Transverse colon (tissue), 4 donors: ENCODE results near the gene CDH18. TPM values are rescaled to one million over a fixed set of nuclear protein-coding genes. Genes with fewer than 3 reads are reported as not detected.

Source experiments
- DNase-seq: peaks from one replicate; pipeline ENCODE4 v3.0.0-alpha.2; 2019
- H3K27ac ChIP-seq, 4 donors: fragments of 200-600 bp; sonication (generic); 2 replicates each; pipeline ENCODE4 v1.5.1; 2016 to 2018; ENCODE audit warnings: inconsistent platforms in 4 of 4
- H3K27me3 ChIP-seq: fragments of 200-600 bp; sonication (generic); 2 replicates; pipeline ENCODE4 v1.5.1; 2017; ENCODE audit warnings: inconsistent platforms
- H3K36me3 ChIP-seq, 4 donors: fragments of 200-600 bp; sonication (generic); 2 replicates each; pipeline ENCODE4 v1.5.1; 2017 to 2019; ENCODE audit warnings: inconsistent platforms in 4 of 4
- H3K4me1 ChIP-seq, 4 donors: fragments of 200-600 bp; sonication (generic); 2 replicates each; pipeline ENCODE4 v1.5.1; 2017 to 2020; ENCODE audit warnings: inconsistent platforms in 4 of 4
- H3K4me3 ChIP-seq, 4 donors: fragments of 200-600 bp; sonication (generic); 1 replicate in 1 of 4; 2 replicates in 3 of 4; pipeline versions ENCODE4 v1.5.1 to v1.6.1; 2017 to 2019; ENCODE audit warnings: inconsistent platforms in 4 of 4
- H3K9me3 ChIP-seq, 2 donors: fragments of 200-600 bp; sonication (generic); 2 replicates each; pipeline ENCODE4 v1.5.1; 2017 to 2019; ENCODE audit warnings: inconsistent platforms in 2 of 2
- EP300 ChIP-seq: sonication (generic); formaldehyde crosslinking; IDR thresholded peaks from one replicate; pipeline ENCODE4 v1.6.1; 2017; ENCODE audit warnings: antibody characterized with exemption, low read depth
- POLR2A ChIP-seq: fragments of 450-650 bp; IDR thresholded peaks from one replicate; pipeline ENCODE4 v1.6.1; 2016; ENCODE audit warnings: antibody characterized with exemption, mild to moderate bottlenecking, moderate library complexity
- POLR2AphosphoS5 ChIP-seq, 3 donors: sonication (generic); formaldehyde crosslinking; IDR thresholded peaks; one replicate each; pipeline ENCODE4 v1.6.1; 2016; ENCODE audit warnings: antibody characterized with exemption in 3 of 3
- WGBS, 2 donors: methylation state at CpG; one replicate each; pipeline ENCODE4 v1.1.5; 2018; ENCODE audit warnings: low coverage in 1 of 2; 5-methylcytosine and 5-hydroxymethylcytosine counted together
- in situ Hi-C, 4 donors: fragments of 200-750 bp; cut with MboI; loops; one replicate each; pipeline versions ENCODE4 v1.15.0 to v1.15.1; 2017; ENCODE audit warnings: low sequenced_read_pairs in 3 of 4, low pct_ligation_motif_present in 1 of 4, low pct_unique_long_range_greater_than_20kb in 1 of 4
- intact Hi-C: fragments of 100-400 bp; cut with DNase I; formaldehyde crosslinking; loops from one replicate; pipeline ENCODE4 v1.15.1; 2023; ENCODE audit warnings: low total_unique reads
- total RNA-seq, 4 donors: library from RNA; depleted of rRNA; stranded (reverse); fragments of >200 nt; gene quantifications; one replicate each; pipeline ENCODE4 v1.1.0, GENCODE V29; 2016
- TF ChIP-seq, protein P1 (sequence below), 5 experiments: fragments of 200-600 bp in 3 of 5; fragments of 450-650 bp in 2 of 5; sonication (generic) in 3 of 5; IDR thresholded peaks; 1 replicate in 2 of 5; 2 replicates in 3 of 5; pipeline ENCODE4 v1.5.1; 2016 to 2017; ENCODE audit warnings: antibody characterized with exemption in 5 of 5, inconsistent platforms in 3 of 5, mild to moderate bottlenecking in 2 of 5, moderate library complexity in 1 of 5

CDH18 gene
- total RNA-seq, 4 donors from 2014 or later, result not detected

DNA sequence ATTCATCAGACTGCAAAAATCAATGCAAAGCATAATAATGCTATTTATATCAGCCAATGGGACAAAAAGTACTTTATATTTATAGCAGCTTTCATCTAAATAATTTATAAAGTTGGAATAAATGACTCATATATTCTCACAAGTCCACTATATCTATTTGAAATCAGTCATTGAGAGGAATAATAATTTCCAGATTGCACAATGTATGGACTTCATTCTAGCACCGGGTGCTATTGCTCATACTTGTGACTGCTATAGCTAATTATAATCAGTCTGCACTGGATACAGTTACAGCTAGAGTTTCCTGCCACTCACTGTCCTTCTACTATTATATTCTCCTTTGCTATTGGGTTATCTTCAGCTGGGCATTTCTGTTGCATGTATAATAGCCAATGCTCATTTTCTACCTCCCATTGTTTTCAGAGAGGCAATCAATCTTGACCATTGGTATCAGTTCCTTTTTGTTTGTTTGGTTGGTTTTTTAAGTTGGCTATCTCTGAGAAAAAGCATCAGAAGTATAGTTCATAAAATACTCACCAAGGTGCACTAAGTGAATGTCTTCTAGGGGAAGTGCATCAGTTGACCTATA is 1.9 kb downstream of the CDH18 start:
- Histone ChIP-seq H3K9me3 (no peaks in the 10 kb centered on the region), H3K27ac (no peak overlapping the region), H3K27me3 (no peaks in the 10 kb centered on the region), H3K4me3 (no peak overlapping the region), H3K4me1 (no peaks in the 10 kb centered on the region), H3K36me3 (no peaks in the 10 kb centered on the region)
- TF ChIP-seq POLR2AphosphoS5 (IDR thresholded peaks at IDR 0.05) (no peak), EP300 (no peak), POLR2A (no peak)
- TF ChIP-seq, protein P1, sequence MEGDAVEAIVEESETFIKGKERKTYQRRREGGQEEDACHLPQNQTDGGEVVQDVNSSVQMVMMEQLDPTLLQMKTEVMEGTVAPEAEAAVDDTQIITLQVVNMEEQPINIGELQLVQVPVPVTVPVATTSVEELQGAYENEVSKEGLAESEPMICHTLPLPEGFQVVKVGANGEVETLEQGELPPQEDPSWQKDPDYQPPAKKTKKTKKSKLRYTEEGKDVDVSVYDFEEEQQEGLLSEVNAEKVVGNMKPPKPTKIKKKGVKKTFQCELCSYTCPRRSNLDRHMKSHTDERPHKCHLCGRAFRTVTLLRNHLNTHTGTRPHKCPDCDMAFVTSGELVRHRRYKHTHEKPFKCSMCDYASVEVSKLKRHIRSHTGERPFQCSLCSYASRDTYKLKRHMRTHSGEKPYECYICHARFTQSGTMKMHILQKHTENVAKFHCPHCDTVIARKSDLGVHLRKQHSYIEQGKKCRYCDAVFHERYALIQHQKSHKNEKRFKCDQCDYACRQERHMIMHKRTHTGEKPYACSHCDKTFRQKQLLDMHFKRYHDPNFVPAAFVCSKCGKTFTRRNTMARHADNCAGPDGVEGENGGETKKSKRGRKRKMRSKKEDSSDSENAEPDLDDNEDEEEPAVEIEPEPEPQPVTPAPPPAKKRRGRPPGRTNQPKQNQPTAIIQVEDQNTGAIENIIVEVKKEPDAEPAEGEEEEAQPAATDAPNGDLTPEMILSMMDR (IDR thresholded peaks at IDR 0.05), result no peak
- intact Hi-C loops (no loop called here), in situ Hi-C loops (no loop called here)
- 65 to 73% methylated on average over 1 of the region's 1 CpG for WGBS, 2 donors
- DNase-seq, result no peak

DNA sequence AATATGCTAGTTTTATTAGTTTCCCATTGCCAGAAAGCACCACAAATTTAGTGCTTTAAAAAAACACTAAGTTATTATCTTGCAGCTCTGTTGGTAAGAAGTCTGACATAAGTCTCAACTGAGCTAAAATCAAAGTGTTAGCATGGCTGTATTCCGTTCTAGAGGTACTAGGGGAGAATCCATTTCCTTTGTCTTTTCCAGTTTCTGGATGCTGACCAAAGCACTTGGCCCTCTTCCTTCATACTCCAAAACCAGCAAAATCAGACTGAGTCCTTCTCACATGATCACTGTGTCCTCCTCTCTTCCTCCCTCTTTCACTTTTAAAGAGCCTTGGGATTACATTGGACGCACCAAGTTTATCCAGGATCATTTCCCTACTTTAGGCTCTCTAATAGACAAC is 9.5 kb downstream of the CDH18 start:
- H3K27me3 ChIP-seq, result no peaks in the 10 kb centered on the region
- H3K4me1 ChIP-seq, result no peaks in the 10 kb centered on the region
- TF ChIP-seq EP300 (no peak), POLR2A (no peak), POLR2AphosphoS5 (IDR thresholded peaks at IDR 0.05) (no peak)
- TF ChIP-seq, protein P1 (IDR thresholded peaks at IDR 0.05), result no peak
- WGBS, 2 donors, result 50 to 58% methylated on average over 1 to 2 of the region's 2 CpGs
- no peaks in the 10 kb centered on the region for H3K9me3 ChIP-seq
- intact Hi-C loops, result no loop called here
- H3K4me3 ChIP-seq, result no peak overlapping the region
- in situ Hi-C loops, result no loop called here
- no peaks in the 10 kb centered on the region for H3K36me3 ChIP-seq
- no peak overlapping the region for H3K27ac ChIP-seq
- no peak for DNase-seq

DNA sequence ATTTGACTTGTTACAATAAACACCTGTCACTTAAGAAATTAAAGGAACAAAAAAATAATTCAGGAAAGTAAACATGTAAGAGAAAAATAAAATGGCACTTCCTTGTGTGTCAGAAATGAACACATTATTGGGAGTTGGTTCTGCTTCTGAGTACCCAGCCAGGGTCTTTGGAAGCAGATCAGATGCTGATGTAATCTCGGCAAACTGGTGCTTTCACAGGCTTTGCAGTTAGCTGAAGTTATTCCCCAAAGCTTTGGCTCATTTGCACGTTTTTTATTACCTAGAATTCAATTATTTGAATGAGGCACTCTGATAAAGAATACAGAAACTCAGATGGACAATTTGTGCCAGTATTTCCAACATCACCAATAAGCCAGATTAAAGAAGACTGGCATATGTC is 10.9 kb downstream of the CDH18 start:
- no peaks in the 10 kb centered on the region for H3K36me3 ChIP-seq
- H3K9me3 ChIP-seq, result peaks cover 0 to 3% of the 10 kb centered on the region in 2 donors
- TF ChIP-seq, protein P1 (IDR thresholded peaks at IDR 0.05), result no peak
- no peak for TF ChIP-seq EP300
- no peaks in the 10 kb centered on the region for H3K4me1 ChIP-seq
- H3K4me3 ChIP-seq, result no peak overlapping the region
- no peak for DNase-seq
- in situ Hi-C loops, result no loop called here
- WGBS, 2 donors, result 24 to 27% methylated on average over 2 of the region's 2 CpGs
- no peak overlapping the region for H3K27ac ChIP-seq
- H3K27me3 ChIP-seq, result no peaks in the 10 kb centered on the region
- intact Hi-C loops, result no loop called here

DNA sequence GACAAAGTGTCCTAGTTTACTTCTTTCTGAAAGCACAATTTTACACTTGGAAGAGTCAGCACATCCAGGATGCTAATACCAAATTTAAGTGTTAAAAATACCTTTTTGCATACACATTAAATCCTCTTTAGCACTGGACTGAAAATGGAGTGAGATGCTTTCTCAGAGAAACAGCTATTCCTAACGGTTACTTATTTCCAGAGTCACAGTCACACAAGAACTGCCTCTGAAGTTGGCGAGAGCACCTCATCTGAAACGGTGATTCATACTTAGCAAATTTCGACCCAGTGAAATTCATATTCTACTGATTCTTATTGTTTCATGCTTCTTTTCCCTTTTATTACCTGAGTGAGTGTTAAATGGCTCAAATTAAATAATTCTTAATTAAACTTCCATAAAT is 12.2 kb downstream of the CDH18 start:
- no peaks in the 10 kb centered on the region for H3K36me3 ChIP-seq
- in situ Hi-C loops (no loop called here), intact Hi-C loops (no loop called here)
- WGBS, 2 donors, result 66 to 69% methylated on average over 4 of the region's 4 CpGs
- no peak overlapping the region for H3K4me3 ChIP-seq
- H3K9me3 ChIP-seq, result peaks cover 0 to 3% of the 10 kb centered on the region in 2 donors
- no peaks in the 10 kb centered on the region for H3K27me3 ChIP-seq
- no peak overlapping the region for H3K27ac ChIP-seq
- H3K4me1 ChIP-seq, result no peaks in the 10 kb centered on the region
- TF ChIP-seq POLR2A, result no peak
- TF ChIP-seq POLR2AphosphoS5 (IDR thresholded peaks at IDR 0.05), result no peak
- TF ChIP-seq EP300, result no peak
- no peak for DNase-seq

DNA sequence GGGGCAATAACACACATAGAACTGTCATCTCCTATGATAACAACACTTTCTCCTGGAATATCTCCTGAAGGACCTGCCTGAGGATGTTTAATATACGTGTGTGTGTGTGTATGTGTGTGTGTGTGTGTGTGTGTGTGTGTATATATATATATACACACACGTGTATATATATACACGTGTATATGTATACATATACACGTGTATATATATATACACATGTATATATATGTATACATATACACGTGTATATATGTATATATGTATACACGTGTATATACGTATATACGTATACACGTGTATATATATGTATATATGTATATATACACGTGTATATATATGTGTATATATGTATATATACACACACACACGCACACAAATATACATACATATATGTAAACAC is 27.5 kb downstream of the CDH18 start:
- TF ChIP-seq EP300 (no peak), POLR2A (no peak), POLR2AphosphoS5 (IDR thresholded peaks at IDR 0.05) (no peak)
- TF ChIP-seq, protein P1 (IDR thresholded peaks at IDR 0.05), result no peak
- 70 to 73% methylated on average over 11 of the region's 11 CpGs for WGBS, 2 donors
- no peak for DNase-seq
- no peaks in the 10 kb centered on the region for H3K4me1 ChIP-seq
- no peaks in the 10 kb centered on the region for H3K36me3 ChIP-seq
- in situ Hi-C loops, result no loop called here
- intact Hi-C loops, result no loop called here
- H3K27ac ChIP-seq, result no peak overlapping the region
- H3K4me3 ChIP-seq, result no peak overlapping the region
- H3K9me3 ChIP-seq, result no peaks in the 10 kb centered on the region
- no peaks in the 10 kb centered on the region for H3K27me3 ChIP-seq
